Neuronal stem cell (in vitro differentiated cells): ENCODE measurements around the gene AGAP1.

Experiments
- DNase-seq: peaks from one replicate; pipeline ENCODE4 v3.0.0-alpha.2; 2013; ENCODE audit warnings: low spot score
- H2AFZ ChIP-seq: one replicate; pipeline ENCODE4 v1.6.1; 2013; ENCODE audit warnings: mild to moderate bottlenecking, low read length, inconsistent platforms
- H2AK5ac ChIP-seq: 2 replicates; pipeline ENCODE4 v1.6.1; 2013; ENCODE audit warnings: low read depth, mild to moderate bottlenecking, inconsistent platforms, low read length, moderate library complexity, mixed read lengths
- H2BK120ac ChIP-seq: 2 replicates; pipeline ENCODE4 v1.6.1; 2013; ENCODE audit warnings: low read depth, mild to moderate bottlenecking, inconsistent platforms, low read length, moderate library complexity, mixed read lengths
- H2BK12ac ChIP-seq: one replicate; pipeline ENCODE4 v1.6.1; 2013; ENCODE audit warnings: low read length, inconsistent platforms
- H2BK15ac ChIP-seq: 2 replicates; pipeline ENCODE4 v1.6.1; 2013; ENCODE audit warnings: mild to moderate bottlenecking, low read length, inconsistent platforms, mixed read lengths
- H2BK5ac ChIP-seq: one replicate; pipeline ENCODE4 v1.6.1; 2013; ENCODE audit warnings: inconsistent platforms, mild to moderate bottlenecking, low read length, moderate library complexity
- H3K14ac ChIP-seq: one replicate; pipeline ENCODE4 v1.6.1; 2013; ENCODE audit warnings: low read length, inconsistent platforms
- H3K18ac ChIP-seq: 2 replicates; pipeline ENCODE4 v1.6.1; 2013; ENCODE audit warnings: low read length, inconsistent platforms
- H3K23ac ChIP-seq: 2 replicates; pipeline ENCODE4 v1.6.1; 2013; ENCODE audit warnings: low read depth, mild to moderate bottlenecking, mixed read lengths, low read length, inconsistent platforms; ENCODE audit not compliant: poor library complexity
- H3K27ac ChIP-seq: replicated peaks from 3 replicates; pipeline ENCODE4 v1.5.1; 2013; ENCODE audit warnings: low read length, inconsistent platforms
- H3K27me3 ChIP-seq, 3 experiments: 2 replicates each; pipeline ENCODE4 v1.6.1; 2013; ENCODE audit warnings: low read length in 3 of 3, mild to moderate bottlenecking in 2 of 3, inconsistent platforms in 1 of 3, low read depth in 1 of 3, mixed read lengths in 1 of 3, moderate library complexity in 1 of 3; ENCODE audit not compliant: control insufficient read depth in 3 of 3, insufficient read depth in 3 of 3
- H3K36me3 ChIP-seq, 2 donors: replicated peaks in 1 of 2; 2 replicates each; pipeline ENCODE4 v1.6.1; 2013; ENCODE audit warnings: low read length in 2 of 2; ENCODE audit not compliant: control insufficient read depth in 2 of 2, insufficient read depth in 2 of 2
- H3K4ac ChIP-seq: 2 replicates; pipeline ENCODE4 v1.6.1; 2013; ENCODE audit warnings: inconsistent platforms, mild to moderate bottlenecking, low read length, moderate library complexity
- H3K4me1 ChIP-seq, 2 donors: 1 replicate in 1 of 2; 2 replicates in 1 of 2; pipeline ENCODE4 v1.6.1; 2013; ENCODE audit warnings: low read length in 2 of 2, low read depth in 1 of 2; ENCODE audit not compliant: control insufficient read depth in 2 of 2, insufficient read depth in 1 of 2
- H3K4me2 ChIP-seq: one replicate; pipeline ENCODE4 v1.6.1; 2013; ENCODE audit warnings: mild to moderate bottlenecking, low read length, inconsistent platforms; ENCODE audit not compliant: insufficient read depth, poor library complexity, severe bottlenecking
- H3K4me3 ChIP-seq, 2 donors: 2 replicates each; pipeline ENCODE4 v1.5.1; 2013; ENCODE audit warnings: low read length in 2 of 2, mild to moderate bottlenecking in 2 of 2, inconsistent platforms in 1 of 2, moderate library complexity in 1 of 2
- H3K79me1 ChIP-seq: one replicate; pipeline ENCODE4 v1.6.1; 2013; ENCODE audit warnings: low read depth, mild to moderate bottlenecking, inconsistent platforms, low read length, moderate library complexity
- H3K9ac ChIP-seq: one replicate; pipeline ENCODE4 v1.6.1; 2013; ENCODE audit warnings: mild to moderate bottlenecking, low read depth, low read length, inconsistent platforms; ENCODE audit not compliant: poor library complexity
- H3K9me3 ChIP-seq, 2 donors: replicated peaks in 1 of 2; 2 replicates each; pipeline versions ENCODE3 to v1.6.1; 2013; ENCODE audit warnings: low read length in 2 of 2, mild to moderate bottlenecking in 2 of 2, inconsistent platforms in 1 of 2, low read depth in 1 of 2, mixed read lengths in 1 of 2, moderate library complexity in 1 of 2; ENCODE audit not compliant: control insufficient read depth in 2 of 2, insufficient read depth in 1 of 2
- H4K8ac ChIP-seq: one replicate; pipeline ENCODE4 v1.6.1; 2013; ENCODE audit warnings: low read depth, mild to moderate bottlenecking, inconsistent platforms, low read length, moderate library complexity
- H4K91ac ChIP-seq: one replicate; pipeline ENCODE4 v1.6.1; 2013; ENCODE audit warnings: low read length, low read depth, mild to moderate bottlenecking, inconsistent platforms; ENCODE audit not compliant: poor library complexity
- WGBS, 2 donors: extraction: QIAGEN DNeasy Blood & Tissue Kit; methylation state at CpG; one replicate each; pipeline ENCODE4 v1.1.7; 2013; ENCODE audit warnings: missing lambda C conversion rate in 2 of 2, mixed read lengths in 1 of 2; ENCODE audit not compliant: insufficient read length in 2 of 2, insufficient replicate concordance in 1 of 2; ENCODE audit errors: extremely low coverage in 2 of 2; 5-methylcytosine and 5-hydroxymethylcytosine counted together

Gene AGAP1

GRCh38 chr2:235894839-235895238 lies 401.0 kb downstream of the AGAP1 start:
- Histone ChIP-seq H3K36me3 (peaks cover 8 to 51% of the 10 kb centered on the region in 2 donors), H3K4me1 (no peaks in the 10 kb centered on the region), H3K18ac (no peak overlapping the region), H2BK120ac (no peak overlapping the region), H3K27me3 (no peaks in the 10 kb centered on the region), H3K9ac (no peak overlapping the region), H2BK12ac (no peak overlapping the region), H3K79me1 (no peaks in the 10 kb centered on the region), H2BK5ac (no peak overlapping the region), H2BK15ac (no peak overlapping the region), H3K27ac (no peak overlapping the region), H3K4me2 (no peak overlapping the region), H3K4ac (no peak overlapping the region), H4K8ac (no peak overlapping the region), H3K14ac (no peak overlapping the region), H4K91ac (no peak overlapping the region), H3K4me3 (no peak overlapping the region), H3K9me3 (peaks cover 0 to 13% of the 10 kb centered on the region in 2 donors), H3K23ac (no peak overlapping the region), H2AFZ (no peak overlapping the region), H2AK5ac (no peak overlapping the region)
- no peak for DNase-seq
- WGBS, 2 donors = no CpG with 5 or more reads among the region's 10 CpGs

DNA sequence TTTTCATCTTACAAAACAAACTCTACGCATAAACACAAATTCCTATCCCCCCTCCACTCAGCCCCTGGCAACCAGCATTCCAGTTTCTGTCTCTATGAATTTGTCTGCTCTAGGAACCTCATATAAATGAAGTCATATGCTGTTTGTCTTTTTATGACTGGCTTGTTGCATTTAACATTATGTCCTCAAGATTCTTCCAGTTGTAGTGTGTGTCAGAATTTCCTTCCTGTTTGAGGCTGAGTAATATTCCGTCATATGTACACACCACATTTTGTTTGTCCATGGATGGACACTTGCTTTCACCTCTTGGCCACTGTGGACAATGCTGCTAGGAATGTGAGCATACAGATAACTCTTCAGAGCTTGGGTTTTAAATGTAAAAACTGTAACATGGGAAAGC lies 402.2 kb downstream of the AGAP1 start:
- Histone ChIP-seq H3K27me3 (no peaks in the 10 kb centered on the region), H2BK120ac (no peak overlapping the region), H3K36me3 (peaks cover 8 to 47% of the 10 kb centered on the region in 2 donors), H3K23ac (no peak overlapping the region), H3K4me1 (no peaks in the 10 kb centered on the region), H2AK5ac (no peak overlapping the region), H2BK12ac (no peak overlapping the region), H3K4me3 (no peak overlapping the region), H3K79me1 (no peaks in the 10 kb centered on the region), H3K4ac (no peak overlapping the region), H3K14ac (no peak overlapping the region), H3K27ac (no peak overlapping the region), H3K9ac (no peak overlapping the region), H3K4me2 (no peak overlapping the region), H4K91ac (no peak overlapping the region), H3K9me3 (peaks cover 0 to 13% of the 10 kb centered on the region in 2 donors), H4K8ac (no peak overlapping the region), H2BK15ac (no peak overlapping the region), H2BK5ac (no peak overlapping the region), H2AFZ (no peak overlapping the region), H3K18ac (no peak overlapping the region)
- WGBS, 2 donors = 100% methylated on average over 1 of the region's 2 CpGs; no CpG with 5 or more reads in 1 of the 2 donors
- DNase-seq = no peak

- H2BK12ac ChIP-seq = no peak overlapping the region
- no peak overlapping the region for H2AK5ac ChIP-seq
- H3K18ac ChIP-seq = no peak overlapping the region
- WGBS, 2 donors = no CpG with 5 or more reads among the region's 8 CpGs
- no peak overlapping the region for H3K27ac ChIP-seq
- no peak overlapping the region for H2BK15ac ChIP-seq
- peaks cover 8 to 41% of the 10 kb centered on the region in 2 donors for H3K36me3 ChIP-seq
- H2BK5ac ChIP-seq = no peak overlapping the region
- no peak overlapping the region for H3K4me2 ChIP-seq
- H3K4me1 ChIP-seq = no peaks in the 10 kb centered on the region
- H3K14ac ChIP-seq = no peak overlapping the region
- no peak overlapping the region for H3K4ac ChIP-seq
- H3K9me3 ChIP-seq = peaks cover 0 to 13% of the 10 kb centered on the region in 2 donors
- no peak for DNase-seq
- no peak overlapping the region for H3K9ac ChIP-seq
- H3K4me3 ChIP-seq = no peak overlapping the region
- H2AFZ ChIP-seq = no peak overlapping the region
- no peaks in the 10 kb centered on the region for H3K27me3 ChIP-seq
- no peak overlapping the region for H4K91ac ChIP-seq
- no peak overlapping the region for H3K23ac ChIP-seq
- no peak overlapping the region for H4K8ac ChIP-seq
- H3K79me1 ChIP-seq = no peaks in the 10 kb centered on the region
- H2BK120ac ChIP-seq = no peak overlapping the region
These were observed 404.1 kb downstream of the AGAP1 start for GRCh38 chr2:235897992-235898391.

GRCh38 chr2:235898766-235899165 lies 404.9 kb downstream of the AGAP1 start:
- Histone ChIP-seq H2AFZ (no peak overlapping the region), H3K27ac (no peak overlapping the region), H3K4me2 (no peak overlapping the region), H3K79me1 (no peaks in the 10 kb centered on the region), H3K9me3 (peaks cover 0 to 13% of the 10 kb centered on the region in 2 donors), H4K91ac (no peak overlapping the region), H2AK5ac (no peak overlapping the region), H2BK15ac (no peak overlapping the region), H3K27me3 (no peaks in the 10 kb centered on the region), H3K36me3 (peaks cover 3 to 34% of the 10 kb centered on the region in 2 donors), H2BK12ac (no peak overlapping the region), H3K4me1 (no peaks in the 10 kb centered on the region), H3K14ac (no peak overlapping the region), H3K9ac (no peak overlapping the region), H2BK5ac (no peak overlapping the region), H3K4ac (no peak overlapping the region), H3K18ac (no peak overlapping the region), H3K23ac (no peak overlapping the region), H4K8ac (no peak overlapping the region), H3K4me3 (no peak overlapping the region), H2BK120ac (no peak overlapping the region)
- DNase-seq = no peak
- WGBS, 2 donors = no CpG with 5 or more reads among the region's 4 CpGs
